ENCODE measurements around the gene INSR.
A peak's percentile ranks its signal among the peaks of the same experiment; 100 is the strongest.
"Not testable (repeated sequence)": the region's sequence is repeated elsewhere in the genome, so short reads cannot be mapped to it uniquely, and the experiment has no call there.

INSR gene

DNA sequence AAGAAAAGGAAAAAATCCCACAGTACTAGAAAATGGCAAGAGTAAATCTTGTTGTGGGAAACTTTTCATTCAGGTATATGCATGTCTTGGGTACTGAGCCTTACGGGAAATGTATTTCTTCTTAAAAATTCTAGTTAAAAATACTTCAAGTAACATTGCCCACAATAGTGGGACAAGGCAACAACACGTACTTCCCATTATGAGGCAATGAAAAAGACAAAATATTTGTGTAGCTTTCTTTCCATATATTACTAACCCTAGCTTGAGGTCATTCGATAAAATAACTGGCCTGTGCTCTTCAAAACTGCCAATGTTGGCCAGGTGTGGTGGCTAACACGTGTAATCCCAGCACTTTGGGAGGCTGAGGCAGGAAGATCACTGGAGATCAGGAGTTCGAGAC is 99.2 kb downstream of the INSR start:
- no peak for DNase-seq (ENCODE audit: low spot score)

DNA sequence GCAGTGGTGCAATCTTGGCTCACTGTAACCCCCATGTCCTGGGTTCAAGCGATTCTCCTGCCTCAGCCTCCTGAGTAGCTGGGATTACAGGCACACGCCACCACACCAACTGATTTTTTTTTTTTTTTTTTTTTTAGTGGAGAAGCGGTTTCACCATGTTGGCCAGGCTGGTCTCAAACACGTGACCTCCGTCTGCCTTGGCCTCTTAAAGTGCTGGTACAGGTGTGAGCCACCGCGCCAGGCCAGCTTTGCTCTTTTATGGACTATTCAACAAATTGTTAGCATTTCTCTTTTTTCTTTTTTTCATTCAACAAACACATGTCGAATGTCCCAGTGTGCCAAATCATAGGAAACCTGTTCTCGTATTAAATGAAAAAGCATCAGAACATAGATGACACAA is 99.6 kb downstream of the INSR start:
- no peak for DNase-seq (ENCODE audit: low spot score)

DNA sequence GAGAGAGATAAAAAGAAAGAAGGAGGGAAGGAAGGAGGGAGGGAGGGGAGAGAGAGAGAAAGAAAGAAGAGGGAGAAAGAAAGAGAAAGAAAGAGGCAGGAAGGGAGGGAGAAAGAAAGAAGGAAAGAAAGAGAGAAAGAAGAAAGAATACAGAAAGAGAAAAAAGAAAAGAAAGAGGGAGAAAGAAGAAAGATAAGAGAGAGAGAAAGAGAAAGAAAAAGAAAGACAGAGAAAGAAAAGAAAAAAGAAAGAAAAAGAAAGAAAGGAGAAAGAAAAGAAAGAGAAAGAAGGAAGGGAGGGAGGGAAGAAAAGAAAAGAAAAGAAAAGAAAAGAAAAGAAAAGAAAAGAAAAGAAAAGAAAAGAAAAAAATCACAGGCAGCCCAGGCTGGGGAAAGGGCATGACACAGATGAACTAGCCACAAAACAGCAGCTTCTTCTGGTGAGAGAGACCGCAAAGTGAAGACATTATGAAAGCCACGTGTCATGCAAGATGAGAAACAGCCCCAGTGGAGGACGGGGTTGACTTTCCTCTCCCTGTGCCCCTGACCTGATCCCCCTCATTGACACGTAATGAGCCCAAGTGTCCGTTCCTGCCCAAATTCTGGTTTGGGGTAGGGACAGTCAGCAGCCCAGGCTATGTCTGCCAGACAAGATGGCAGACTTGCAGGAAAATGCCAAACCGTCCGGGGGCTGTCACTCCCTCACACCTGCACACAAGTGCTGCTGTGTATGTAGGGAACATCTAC is 102.1 kb downstream of the INSR start:
- no peak for DNase-seq (ENCODE audit: low spot score)

DNA sequence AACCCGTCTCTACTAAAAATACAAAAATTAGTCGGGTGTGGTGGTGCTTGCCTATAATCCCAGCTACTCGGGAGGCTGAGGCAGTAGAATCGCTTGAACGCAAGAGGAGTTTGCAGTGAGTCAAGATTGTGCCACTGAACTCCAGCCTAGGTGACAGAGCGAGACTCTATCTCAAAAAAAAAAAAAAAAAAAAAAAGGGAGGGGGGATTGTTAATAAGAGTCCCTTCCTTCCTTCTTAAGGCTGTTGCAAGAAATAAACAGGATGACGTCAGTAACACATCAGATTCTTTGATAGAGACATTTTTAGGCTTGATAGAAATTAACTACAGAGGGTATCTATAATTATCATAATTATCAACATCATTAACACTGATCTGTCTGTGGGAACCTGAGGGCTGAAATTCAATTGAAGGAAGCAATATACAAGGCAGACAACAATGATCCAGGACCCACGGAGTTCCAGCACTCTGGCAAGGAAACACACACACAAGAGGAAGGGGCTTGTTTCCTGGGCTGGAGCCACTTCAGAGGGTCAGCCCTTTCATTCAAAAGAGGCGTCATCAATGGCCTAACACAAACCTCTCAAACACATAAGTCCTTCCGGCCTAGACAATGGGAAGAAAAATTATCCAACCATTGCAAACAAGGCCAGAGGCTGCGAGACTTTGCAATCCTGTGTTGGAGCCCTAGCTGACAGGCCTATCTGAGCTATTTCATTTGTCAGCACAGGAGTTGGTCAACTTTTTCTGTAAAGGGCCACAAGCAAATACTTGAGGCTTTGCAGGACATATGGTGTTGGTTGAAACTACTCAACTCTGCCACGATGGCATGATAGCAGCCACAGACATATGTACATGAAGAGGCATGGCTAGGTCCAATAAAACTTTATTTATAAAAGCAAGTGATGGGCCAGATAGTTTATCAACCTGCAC is 105.2 kb downstream of the INSR start:
- no peak for DNase-seq (ENCODE audit: low spot score)

DNA sequence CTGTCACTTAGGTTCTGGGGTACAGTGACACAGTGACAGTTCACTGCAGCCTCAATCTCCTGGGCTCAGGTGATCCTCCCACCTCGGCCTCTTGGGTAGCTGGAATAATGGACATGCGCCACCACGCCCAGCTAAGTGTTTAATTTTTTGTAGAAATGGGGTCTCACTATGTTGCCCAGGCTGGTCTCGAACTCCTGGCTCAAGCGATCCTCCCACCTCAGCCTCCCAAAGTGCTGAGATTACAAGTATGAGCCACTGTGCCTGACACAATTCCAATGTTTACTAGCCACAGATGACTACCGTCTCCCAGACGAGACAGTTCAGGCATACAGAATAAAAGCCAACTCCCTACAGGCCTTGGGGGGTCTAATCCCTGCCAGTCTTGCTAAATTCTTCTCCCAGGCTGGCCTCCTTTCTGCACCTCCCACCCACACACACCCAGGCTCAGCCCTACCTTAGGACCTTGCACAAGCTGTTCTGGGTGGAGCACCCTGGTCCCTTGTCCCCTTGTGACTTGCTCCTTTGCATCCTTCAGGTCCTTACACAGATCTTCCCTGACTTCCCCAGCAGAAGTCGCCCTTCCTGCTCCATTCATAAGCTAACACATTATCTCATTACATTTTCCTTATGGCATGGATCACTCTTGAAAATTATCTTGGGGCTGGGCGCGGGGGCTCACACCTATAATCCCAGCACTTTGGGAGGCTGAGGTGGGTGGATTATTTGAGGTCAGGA is 106.4 kb downstream of the INSR start:
- no peak for DNase-seq (ENCODE audit: low spot score)

DNA sequence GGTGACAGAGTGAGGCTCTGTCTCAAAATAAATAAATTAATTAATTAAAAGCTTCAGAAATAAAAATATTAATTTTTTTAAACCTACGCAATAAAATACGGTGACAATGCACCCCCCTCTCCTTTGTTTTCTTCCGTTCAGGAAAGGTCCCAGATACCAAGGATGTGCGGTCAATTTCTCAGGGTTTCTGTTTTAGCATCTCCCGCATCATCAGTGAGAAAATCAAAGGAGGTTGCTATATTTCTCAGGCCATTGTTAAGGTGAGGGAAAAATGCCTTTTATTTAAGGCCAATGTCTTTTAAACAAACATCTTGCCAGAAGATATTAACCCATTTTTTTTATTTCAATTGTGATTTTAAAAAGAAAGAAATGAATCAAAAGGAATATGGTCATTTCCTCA is 111.7 kb downstream of the INSR start:
- DNase-seq (ENCODE audit: low spot score) = no peak

DNA sequence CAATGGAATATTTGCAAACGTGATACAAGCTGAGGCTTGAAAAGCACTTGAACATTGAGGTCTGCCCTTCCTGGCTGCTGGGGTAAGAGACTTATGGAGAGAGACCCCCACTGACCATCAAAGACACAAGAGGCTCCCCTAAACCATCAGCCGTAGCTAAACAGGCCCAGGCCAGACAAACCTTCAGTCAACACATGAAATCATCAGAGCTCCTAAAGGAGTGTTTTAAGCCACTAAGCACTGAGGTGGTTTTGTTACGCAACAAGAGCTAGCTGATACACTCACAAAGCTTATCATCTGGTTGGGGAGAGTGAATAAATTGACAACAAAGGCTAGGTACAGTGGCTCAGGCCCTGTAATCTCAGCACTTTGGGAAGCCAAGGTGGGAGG is 114.3 kb downstream of the INSR start:
- DNase-seq (ENCODE audit: low spot score) = no peak

DNA sequence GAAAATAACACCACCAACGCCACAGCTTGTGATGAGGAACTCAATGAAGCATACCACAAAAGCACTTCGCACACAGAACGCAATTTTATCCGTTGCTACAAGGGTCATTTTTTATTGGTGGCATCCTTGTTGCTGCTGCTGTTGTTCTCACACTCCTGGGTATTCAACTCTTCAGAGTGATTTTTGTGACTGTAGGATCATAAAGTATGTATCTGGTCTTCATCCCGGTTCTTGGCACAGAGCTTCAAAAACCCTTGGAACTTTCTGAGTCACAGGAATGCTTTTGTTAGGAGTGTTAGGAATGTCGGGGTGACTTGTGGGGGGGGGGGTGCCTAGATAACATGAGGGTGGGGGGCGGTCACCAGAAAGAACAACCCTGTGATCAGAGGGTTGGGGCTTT is 116.3 kb downstream of the INSR start:
- no peak for DNase-seq (ENCODE audit: low spot score)

DNA sequence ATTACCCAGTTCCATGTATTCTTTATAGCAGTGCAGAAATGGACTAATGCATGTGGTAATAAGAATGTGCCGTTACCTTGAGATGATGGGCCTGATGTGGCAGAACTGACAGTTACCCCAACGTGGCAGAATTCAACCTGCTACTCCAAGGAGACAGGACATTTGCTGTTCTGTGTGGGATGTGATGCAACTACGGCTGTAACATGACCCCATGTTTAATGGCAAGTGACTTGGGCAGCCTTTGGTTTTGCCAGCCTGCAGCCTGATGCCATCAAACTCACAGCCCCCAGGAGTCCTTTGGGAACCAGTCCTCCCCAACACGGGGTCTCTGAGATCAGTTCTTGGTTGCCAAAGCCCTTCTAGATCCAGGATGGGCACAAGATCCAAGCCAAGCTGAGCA is 117.4 kb downstream of the INSR start:
- DNase-seq (ENCODE audit: low spot score) = no peak

DNA sequence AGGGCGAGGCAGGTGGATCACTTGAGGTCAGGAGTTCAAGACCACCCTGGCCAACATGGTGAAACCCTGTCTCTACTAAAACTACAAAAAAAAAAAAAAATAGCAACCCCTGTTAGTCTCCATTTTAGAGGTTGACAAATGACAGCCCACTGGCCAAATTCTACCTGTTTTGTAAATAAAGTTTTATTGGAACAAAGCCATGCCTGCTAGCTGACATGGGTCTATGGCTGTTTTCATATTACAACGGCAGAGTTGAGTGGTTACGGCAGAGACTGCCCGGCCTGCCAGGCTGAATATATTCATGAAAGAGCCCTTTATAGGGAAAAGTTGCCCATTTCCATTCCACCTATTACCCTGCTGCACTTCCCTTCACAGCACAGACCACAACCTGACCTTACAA is 121.4 kb downstream of the INSR start:
- no peak for DNase-seq (ENCODE audit: low spot score)

DNA sequence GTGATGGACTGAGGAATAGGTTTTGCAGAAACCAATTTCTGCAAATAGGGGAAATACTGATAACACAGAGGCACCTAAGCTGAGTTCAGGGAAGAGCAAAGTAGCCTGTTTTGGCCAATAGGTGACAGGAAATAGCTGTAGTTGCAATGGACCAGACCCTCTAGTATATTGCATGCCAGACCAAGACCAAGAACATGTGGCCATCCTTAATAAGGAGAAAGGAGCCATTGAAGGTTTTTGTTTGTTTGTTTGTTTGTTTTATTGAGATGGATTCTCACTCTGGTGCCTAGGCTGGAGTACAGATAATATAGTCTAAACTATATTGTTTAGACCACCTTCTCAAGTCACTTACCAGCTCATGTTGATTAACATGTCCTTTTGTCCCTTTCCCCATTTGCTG is 123.2 kb downstream of the INSR start:
- no peak for DNase-seq (ENCODE audit: low spot score)

DNA sequence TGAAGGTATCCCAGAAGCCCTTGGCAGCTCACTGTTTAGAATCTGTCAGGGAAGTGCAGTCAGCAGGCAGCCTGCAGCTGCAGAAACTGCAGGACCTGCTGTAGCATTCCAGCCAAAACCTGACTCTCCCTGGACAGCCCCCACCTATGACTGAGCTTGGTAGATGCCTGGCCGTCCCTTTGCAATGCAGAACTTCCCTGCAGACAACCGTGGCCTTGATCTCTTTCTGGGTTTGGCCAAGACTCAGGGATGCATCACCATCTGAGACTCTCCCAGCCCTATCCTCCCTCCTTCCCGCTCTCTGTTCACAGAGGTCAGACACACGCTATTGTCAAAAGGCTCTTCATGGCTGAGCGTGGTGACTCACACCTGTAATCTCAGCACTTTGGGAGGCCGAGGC is 125.3 kb downstream of the INSR start:
- DNase-seq (ENCODE audit: low spot score) = no peak

DNA sequence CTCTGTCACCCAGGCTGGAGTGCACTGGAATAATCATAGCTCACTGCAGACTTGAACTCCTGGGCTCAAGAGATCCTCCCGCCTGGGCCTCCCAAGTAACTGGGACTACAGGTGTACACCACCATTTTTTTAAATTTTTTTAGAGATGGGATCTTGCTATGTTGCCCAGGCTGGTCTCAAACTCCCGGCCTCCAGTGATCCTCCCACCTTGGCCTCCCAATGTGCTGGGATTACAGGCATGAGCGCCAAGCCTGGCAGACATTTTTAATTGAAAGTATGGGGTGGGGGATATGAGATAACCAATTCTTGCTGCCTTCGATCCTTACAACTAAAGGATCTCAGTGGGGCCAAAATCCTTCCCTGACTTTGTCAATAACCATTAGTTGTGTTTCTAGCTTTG is 132.9 kb downstream of the INSR start:
- no peak for DNase-seq (ENCODE audit: low spot score)

DNA sequence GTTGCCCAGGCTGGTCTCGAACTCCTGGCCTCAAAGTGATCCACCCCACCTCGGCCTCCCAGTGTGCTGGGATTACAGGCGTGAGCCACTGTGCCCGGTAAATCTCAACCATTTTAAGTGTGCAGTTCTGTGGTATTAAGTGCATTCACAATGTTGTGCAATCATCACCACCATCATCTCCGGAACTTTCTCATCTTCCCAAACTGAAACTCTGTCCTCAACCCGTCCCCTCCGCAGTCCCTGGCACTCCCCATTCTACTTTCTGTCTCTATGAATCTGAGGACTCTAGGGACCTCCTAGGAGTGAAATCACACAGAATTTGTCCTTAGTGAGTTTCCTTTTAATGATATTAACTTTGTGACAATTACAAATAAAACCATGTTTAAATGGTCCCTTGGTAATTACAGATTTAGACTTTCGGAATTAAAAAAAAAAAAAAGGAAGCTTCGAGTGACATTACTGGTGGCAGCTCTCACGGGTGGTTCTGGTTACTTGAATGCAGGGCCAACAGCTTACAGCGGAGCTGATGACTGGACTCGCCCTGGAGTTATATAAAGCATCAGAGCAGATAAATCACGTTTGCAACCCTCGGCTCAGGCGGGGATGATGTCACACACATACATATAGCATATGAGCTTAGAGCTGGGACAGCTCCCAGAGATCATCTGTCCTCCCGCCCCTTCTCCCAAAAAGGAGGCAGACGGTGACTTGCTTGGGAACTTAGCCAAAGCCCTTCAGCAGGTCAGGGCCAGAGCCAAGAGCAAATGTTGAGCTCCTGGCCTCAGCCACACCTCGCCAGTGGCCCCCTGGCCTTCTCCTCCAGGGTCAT is 134.9 kb downstream of the INSR start:
- DNase-seq (ENCODE audit: low spot score) = no peak

DNA sequence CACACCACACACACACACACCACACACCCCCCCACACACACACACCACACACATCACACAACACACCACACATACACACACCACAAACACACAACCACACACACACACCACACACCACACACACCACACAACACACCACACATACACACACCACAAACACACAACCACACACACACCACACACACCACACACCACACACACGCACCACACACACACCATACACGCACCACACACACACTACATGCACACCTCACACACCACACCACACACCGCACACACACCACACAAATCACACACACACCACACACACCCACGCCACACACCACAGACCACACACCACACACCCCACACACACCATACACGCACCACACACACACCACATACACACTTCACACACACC is 141.2 kb downstream of the INSR start:
- DNase-seq (ENCODE audit: low spot score) = no peak

DNA sequence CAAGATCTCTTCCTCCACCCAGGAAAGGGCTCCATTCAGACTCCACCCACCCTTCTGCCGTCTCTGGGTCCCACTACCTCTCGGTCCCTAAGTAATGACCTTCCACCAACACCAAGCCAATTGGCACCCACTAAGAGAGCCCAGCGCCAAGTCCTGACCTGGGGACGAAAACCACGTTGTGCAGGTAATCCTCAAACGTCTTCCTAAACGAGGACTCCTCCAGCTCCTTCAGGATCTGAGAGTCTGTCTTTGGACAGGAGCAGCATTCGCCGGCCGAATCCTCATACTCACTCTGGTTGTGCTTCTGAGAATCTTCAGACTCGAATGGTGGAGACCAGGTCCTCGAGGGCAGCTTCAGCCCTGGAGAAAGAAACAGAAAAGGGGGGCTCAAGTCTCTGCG is 141.6 kb downstream of the INSR start:
- DNase-seq (ENCODE audit: low spot score) = peak; percentile 10

DNA sequence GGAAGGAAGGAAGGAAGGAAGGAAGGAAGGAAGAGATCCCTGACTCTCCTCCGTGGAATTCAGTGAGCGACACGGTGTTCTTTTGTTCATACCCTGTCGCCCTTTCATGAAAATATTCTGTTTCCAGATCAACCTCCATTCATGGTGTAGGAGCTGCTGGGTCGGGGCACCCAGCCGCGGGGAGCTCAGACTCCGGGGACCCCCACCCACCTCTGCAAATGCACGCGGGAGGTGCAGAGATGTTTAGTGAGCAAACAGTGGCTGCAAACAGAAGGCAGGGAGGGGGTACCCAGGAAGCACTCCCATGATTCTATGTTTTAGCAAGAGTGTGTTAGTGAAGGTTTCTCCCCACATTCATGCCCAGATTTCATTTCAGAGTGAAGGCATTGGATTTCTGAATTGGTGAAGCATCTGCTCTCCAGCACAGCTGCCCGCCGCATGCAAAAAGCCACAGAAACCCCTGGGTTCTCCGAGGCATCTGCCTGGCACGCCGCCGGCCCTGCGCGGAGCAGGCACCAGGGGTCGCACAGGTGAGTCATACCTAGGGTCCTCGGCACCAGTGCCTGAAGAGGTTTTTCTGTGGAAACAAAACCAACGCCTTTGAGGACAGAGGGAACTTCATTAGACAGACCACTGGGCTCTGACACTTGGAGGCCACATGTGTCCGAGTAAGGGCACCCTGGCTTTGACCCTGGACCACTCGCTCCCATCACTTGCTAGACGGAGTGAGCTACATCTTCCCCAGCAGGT is 144.1 kb downstream of the INSR start:
- DNase-seq (ENCODE audit: low spot score) = no peak

DNA sequence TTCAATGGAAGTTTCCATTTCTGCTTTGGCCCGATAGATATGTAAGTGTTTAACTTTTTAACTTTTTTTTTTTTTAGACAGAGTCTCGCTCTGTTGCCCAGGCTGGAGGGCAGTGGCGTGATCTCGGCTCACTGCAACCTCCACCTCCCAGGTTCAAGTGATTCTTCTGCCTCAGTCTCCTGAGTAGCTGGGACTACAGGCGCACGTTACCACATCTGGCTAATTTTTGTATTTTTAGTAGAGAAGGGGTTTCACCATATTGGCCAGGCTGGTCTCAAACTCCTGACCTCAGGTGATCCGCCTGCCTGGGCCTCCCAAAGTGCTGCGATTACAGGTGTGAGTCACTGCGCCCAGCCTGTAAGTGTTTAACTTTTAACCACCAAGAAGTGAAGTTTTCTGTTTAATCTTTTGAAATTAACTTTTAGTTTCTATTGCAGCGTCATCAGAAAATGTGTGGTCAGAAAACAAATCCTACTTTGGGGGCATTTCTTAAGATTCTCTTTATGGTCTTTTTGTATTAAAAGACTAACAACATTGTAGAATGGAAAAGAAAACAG is 147.0 kb downstream of the INSR start:
- not testable (repeated sequence) for DNase-seq (ENCODE audit: low spot score)

DNA sequence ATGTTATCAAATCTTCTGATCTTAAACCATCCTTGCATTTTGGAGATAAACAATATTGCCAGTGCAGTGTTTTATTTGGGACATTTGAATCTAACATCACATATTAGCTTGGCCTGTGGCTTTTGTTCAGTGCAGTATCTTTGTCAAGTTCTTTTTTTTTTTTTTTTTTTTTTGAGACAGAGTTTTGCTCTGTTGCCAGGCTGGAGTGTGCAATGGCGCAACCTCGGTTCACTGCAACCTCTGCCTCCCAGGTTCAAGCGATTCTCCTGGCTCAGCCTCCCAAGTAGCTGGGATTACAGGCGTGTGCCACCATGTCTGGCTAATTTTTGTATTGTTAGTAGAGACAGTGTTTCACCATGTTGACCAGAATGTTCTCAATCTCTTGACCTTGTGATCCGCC is 148.1 kb downstream of the INSR start:
- DNase-seq (ENCODE audit: low spot score) = not testable (repeated sequence)

DNA sequence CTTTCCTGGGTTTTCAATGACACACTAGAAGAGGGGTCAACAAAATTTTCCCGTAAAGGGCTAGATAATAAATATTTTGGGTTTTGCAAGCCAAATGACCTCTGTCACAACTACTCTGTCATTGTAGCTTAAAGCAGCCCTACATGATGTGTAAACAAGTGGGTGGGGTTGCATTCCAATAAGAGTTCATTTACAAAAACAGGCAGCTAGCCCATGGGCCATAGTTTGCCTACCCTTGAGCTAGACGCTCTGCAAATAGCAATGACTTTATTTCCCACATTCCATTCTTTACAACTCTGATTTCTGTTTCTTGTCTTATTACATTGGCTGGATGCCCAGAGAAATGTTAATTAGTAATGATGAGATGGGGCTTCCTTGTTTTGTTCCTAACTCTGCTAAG is 148.7 kb downstream of the INSR start:
- no peak for DNase-seq (ENCODE audit: low spot score)
